Measurements from ENCODE around the gene PKIB.

DNA sequence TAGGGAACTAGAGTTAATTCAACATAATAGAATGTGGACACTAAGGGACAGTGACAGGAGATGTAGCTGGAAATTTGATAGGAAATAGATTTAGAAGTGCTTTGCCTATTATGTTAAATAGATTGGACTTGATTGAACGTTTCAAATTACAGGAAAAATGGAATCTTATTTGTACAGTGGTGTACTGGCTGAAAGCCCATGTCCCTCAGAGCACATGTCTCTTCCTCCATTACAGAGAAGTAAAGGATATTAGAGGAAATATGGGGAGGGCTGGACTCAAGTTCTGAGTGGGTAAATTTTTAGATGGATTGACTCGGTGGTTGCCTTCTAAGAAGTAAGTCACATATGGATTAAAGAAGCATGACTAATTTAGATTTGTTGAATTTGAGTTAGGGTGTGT, 11.4 kb downstream of the PKIB start:
- TF ChIP-seq, protein P1, sequence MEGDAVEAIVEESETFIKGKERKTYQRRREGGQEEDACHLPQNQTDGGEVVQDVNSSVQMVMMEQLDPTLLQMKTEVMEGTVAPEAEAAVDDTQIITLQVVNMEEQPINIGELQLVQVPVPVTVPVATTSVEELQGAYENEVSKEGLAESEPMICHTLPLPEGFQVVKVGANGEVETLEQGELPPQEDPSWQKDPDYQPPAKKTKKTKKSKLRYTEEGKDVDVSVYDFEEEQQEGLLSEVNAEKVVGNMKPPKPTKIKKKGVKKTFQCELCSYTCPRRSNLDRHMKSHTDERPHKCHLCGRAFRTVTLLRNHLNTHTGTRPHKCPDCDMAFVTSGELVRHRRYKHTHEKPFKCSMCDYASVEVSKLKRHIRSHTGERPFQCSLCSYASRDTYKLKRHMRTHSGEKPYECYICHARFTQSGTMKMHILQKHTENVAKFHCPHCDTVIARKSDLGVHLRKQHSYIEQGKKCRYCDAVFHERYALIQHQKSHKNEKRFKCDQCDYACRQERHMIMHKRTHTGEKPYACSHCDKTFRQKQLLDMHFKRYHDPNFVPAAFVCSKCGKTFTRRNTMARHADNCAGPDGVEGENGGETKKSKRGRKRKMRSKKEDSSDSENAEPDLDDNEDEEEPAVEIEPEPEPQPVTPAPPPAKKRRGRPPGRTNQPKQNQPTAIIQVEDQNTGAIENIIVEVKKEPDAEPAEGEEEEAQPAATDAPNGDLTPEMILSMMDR (conservative IDR thresholded peaks at IDR 0.05; ENCODE audit: low read depth, low read length) = no peak
- TF ChIP-seq EZH2 (IDR thresholded peaks at IDR 0.05; ENCODE audit: low read length, unreplicated experiment) (no peak), EZH2phosphoT487 (IDR thresholded peaks at IDR 0.05; ENCODE audit: borderline replicate concordance, low read length) (no peak)
